Measurements from ENCODE around the gene CXADR.

- TF ChIP-seq EGR1 (IDR thresholded peaks at IDR 0.05; ENCODE audit: low read depth in 2 of 2), result no peak
- TF ChIP-seq CTCF (IDR thresholded peaks at IDR 0.05; ENCODE audit: low read depth, low read length, missing input control), result no peak
- TF ChIP-seq MAX (IDR thresholded peaks at IDR 0.05), result no peak
- TF ChIP-seq HNF4A (conservative IDR thresholded peaks at IDR 0.05), result no peak
- TF ChIP-seq, protein P1, sequence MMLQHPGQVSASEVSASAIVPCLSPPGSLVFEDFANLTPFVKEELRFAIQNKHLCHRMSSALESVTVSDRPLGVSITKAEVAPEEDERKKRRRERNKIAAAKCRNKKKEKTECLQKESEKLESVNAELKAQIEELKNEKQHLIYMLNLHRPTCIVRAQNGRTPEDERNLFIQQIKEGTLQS (IDR thresholded peaks at IDR 0.05), result no peak
- TF ChIP-seq NR2F2 (IDR thresholded peaks at IDR 0.05), result no peak
Measured at GRCh38 chr21:17532292-17532691, 19.4 kb downstream of the CXADR start.
